AG09309 (cell line): Measurements from ENCODE around the gene FSD2.

Source experiments
- DNase-seq: peaks from one replicate; pipeline ENCODE4 v3.0.0-alpha.2; 2010; ENCODE audit warnings: low read depth
- H3K4me3 ChIP-seq: 2 replicates; pipeline ENCODE4 v1.5.1; 2011; ENCODE audit warnings: mild to moderate bottlenecking, low read depth, low read length, moderate library complexity; ENCODE audit not compliant: control insufficient read depth
- TF ChIP-seq, protein P1 (sequence below): IDR thresholded peaks from 2 replicates; pipeline ENCODE4 v1.5.1; 2011; ENCODE audit warnings: mild to moderate bottlenecking, low read depth, low read length, inconsistent platforms; ENCODE audit not compliant: insufficient read depth, control insufficient read depth; ENCODE audit errors: missing control alignments

Gene FSD2, protein sequence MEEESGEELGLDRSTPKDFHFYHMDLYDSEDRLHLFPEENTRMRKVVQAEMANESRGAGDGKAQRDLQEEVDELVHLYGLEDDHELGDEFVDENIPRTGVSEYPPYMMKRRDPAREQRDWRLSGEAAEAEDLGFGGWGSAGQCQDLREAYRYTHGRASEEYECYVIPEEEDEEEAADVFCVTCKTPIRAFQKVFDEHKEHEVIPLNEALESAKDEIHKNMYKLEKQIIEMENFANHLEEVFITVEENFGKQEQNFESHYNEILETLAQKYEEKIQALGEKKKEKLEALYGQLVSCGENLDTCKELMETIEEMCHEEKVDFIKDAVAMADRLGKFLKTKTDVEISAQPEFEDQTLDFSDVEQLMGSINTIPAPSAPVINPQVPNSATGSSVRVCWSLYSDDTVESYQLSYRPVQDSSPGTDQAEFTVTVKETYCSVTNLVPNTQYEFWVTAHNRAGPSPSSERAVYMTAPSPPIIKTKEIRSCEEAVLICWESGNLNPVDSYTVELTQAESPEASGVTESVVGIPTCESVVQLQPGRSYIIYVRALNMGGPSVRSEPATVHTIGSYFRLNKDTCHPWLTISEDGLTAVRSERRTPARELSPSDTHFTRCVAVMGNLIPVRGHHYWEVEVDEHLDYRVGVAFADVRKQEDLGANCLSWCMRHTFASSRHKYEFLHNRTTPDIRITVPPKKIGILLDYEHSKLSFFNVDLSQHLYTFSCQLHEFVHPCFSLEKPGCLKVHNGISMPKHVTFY

DNA sequence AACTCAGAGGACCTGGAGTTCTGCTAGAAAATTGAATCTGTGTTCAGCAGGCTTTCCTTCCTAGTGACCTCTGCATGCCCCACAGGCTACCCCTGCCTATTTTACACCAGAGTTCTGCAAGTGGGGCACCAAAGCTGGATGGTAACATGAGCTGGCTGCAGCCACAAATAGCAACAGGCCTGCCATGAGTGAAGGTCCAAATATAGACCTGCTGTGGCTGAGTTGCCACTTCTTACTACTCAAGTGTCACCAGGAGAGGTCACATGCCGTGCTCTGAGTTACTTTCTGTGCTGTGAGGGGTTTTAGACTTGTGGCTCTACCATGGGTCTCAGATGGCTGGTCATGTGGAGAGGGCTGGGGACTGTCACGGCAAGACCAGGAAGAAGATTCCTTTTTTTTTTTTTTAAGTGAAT lies at the start of gene FSD2:
Gene FSD2, minus strand, starts transcription at position 76 of the 413 bp plus-strand sequence. CDS start 18,679 bp downstream, outside the sequence.
- no peak within 1 kb of the TSS for H3K4me3 ChIP-seq
- DNase-seq, result no peak
- TF ChIP-seq, protein P1, sequence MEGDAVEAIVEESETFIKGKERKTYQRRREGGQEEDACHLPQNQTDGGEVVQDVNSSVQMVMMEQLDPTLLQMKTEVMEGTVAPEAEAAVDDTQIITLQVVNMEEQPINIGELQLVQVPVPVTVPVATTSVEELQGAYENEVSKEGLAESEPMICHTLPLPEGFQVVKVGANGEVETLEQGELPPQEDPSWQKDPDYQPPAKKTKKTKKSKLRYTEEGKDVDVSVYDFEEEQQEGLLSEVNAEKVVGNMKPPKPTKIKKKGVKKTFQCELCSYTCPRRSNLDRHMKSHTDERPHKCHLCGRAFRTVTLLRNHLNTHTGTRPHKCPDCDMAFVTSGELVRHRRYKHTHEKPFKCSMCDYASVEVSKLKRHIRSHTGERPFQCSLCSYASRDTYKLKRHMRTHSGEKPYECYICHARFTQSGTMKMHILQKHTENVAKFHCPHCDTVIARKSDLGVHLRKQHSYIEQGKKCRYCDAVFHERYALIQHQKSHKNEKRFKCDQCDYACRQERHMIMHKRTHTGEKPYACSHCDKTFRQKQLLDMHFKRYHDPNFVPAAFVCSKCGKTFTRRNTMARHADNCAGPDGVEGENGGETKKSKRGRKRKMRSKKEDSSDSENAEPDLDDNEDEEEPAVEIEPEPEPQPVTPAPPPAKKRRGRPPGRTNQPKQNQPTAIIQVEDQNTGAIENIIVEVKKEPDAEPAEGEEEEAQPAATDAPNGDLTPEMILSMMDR, result no peak

DNA sequence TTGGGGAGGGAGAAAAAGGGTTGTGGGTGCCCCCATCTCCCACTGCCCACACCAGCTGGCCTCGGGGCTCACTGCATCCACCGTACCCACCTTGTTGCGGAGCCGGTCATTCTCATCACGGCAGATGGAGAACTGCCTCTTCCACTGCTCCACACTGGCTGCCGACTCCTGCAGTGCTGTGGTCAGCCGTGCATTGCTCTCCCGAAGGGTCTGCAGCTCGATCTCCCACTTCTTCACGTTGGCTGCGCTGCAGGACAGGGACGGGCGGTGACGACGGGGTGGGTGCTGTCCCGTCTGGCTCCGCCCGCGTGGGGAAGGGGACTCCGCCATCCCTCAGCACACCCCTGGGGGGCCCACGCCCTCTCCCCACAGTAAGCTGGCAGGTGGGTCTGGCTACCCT lies 48.7 kb upstream of the FSD2 start:
- TF ChIP-seq, protein P1, result no peak
- no peak overlapping the region for H3K4me3 ChIP-seq
- no peak for DNase-seq

DNA sequence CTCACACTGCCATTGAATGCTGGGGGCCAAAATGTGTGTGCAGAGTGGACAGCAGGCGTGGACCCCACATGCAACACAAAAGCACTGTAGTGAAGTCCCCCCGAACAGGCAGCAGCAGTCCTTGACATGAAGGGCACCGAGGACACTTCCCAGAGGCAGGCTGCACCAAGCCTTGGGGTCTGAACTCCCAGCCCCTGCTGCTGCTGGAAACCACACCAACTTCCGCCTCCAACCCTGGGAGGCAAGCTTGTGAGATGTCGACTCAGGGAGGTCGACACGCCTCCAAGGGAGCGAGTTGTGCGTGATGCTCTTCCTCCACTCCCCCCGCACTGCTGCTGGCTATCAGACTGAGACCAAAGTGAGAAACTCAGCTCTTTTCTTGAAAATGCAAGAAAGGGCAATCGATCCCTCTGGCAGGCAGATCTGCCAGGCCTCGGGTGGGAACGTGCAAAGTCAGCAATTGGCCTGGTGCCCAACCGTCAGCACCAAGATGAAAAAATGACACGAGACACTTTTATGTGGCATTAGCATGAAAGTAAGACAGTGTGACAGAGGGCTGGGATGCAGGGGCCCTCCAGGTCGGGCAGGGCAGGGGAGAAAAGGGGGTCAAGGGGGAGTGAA lies 47.2 kb upstream of the FSD2 start:
- TF ChIP-seq, protein P1, result no peak
- no peak overlapping the region for H3K4me3 ChIP-seq
- no peak for DNase-seq

DNA sequence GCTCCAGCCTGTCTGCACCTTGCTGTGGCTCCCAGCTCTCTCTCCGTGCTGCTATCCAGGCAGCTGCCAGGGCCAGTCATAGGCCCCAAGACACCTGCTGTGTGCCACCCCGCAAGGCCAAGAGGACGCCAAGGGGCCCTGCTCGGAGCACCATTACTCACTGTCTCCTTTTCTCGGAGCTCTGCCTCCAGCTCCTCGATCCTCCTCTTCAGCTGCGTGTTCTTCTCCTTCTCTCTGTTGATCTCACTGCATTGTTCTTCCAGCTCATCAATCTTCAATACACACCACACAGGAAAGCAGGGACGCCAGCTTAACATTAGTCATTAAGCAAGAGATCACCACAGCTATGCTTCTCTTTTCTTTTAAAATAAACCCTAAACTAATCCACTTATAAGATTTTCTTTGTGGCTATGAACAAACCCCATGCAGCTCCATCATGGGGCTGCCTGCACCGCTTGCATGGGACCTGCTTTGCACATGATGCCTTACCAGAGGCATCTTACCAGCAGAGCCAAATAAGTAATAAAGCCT lies 46.2 kb upstream of the FSD2 start:
- no peak for DNase-seq
- TF ChIP-seq, protein P1, result no peak
- no peak overlapping the region for H3K4me3 ChIP-seq

DNA sequence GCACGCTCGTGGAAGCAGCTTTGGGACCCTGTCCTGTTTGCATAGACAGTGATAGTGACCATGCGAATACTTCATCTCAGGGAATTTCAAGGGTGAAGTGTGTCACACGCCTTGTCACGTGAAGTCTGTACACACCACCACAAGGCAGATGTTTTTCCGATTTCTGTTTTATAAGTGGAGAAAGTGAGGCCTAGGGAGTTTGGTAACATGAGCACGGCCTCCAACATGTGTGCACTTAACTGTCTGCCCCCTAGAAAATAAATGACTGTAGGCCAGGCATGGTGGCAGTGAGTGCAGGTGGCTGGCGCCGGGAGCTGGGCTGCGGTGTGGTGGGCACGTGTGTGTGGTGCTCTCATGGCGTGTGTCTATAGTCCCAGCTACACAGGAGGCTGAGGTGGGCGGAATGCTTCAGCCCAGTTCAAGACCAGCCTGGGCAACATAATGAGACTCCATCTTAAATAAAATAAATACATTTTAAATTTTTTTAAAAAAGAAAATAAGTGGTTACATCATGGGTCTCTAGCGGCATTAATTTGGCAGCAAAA lies 45.5 kb upstream of the FSD2 start:
- TF ChIP-seq, protein P1, result no peak
- no peak overlapping the region for H3K4me3 ChIP-seq
- no peak for DNase-seq

DNA sequence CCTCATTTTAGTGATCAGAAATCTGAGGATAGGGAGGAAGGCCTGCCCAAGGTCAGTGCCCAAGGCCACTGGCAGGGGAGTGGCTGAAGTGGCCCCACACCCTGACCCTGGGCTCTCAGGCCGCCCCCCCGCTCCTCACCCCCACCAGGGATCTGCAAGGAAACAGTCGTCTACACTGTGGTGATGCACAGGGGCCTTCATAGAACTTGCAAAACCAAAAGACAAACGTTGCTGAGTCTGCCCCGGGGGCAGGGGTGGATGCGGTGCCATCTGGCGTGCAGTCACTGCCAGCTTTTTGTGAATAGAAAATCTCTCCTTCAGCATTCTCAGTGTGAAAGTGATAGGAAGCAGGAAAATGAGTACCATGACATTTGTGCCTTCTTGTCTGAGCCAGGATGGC lies 44.9 kb upstream of the FSD2 start:
- TF ChIP-seq, protein P1, result no peak
- H3K4me3 ChIP-seq, result no peak overlapping the region
- no peak for DNase-seq
